GM20000 (cell line): ENCODE measurements around the gene TWIST2.

Experiments
- DNase-seq: peaks from one replicate; pipeline ENCODE4 v3.0.0; 2012; ENCODE audit warnings: low spot score
- CTCF ChIP-seq: IDR thresholded peaks from 2 replicates; pipeline ENCODE4 v1.5.1; 2012; ENCODE audit warnings: mild to moderate bottlenecking, control low read depth; ENCODE audit errors: extremely low read depth, missing control alignments

The TWIST2 gene

GRCh38 chr2:238912228-238912915 is 64.5 kb downstream of the TWIST2 start:
- no peak for TF ChIP-seq CTCF
- no peak for DNase-seq

- no peak for DNase-seq
- no peak for TF ChIP-seq CTCF
These were observed 65.3 kb downstream of the TWIST2 start for GRCh38 chr2:238912916-238913875.

- DNase-seq, result no peak
- TF ChIP-seq CTCF, result no peak
These were observed 66.2 kb downstream of the TWIST2 start for GRCh38 chr2:238913931-238914647.

- DNase-seq, result no peak
- no peak for TF ChIP-seq CTCF
These were observed 66.7 kb downstream of the TWIST2 start for GRCh38 chr2:238914648-238915015.

GRCh38 chr2:238915196-238915595 is 67.3 kb downstream of the TWIST2 start:
- no peak for TF ChIP-seq CTCF

GRCh38 chr2:238915596-238915995 is 67.7 kb downstream of the TWIST2 start:
- TF ChIP-seq CTCF, result no peak
- no peak for DNase-seq

More at GRCh38 chr2:238915196-238915595, 67.3 kb downstream of the TWIST2 start:
- no peak for DNase-seq
